Activated CD4-positive, alpha-beta T cell treated with anti-CD3 and anti-CD28 coated beads, Interleukin-2, amount 50 U/mL, for 48 hours (primary cell): ENCODE data around the gene LEF1.

Source experiments
- DNase-seq, 2 experiments: peaks; one replicate each; pipeline ENCODE4 v3.0.0-alpha.2; 2020

The LEF1 gene

GRCh38 chr4:108168671-108169523 lies at the start of gene LEF1:
LEF1 (minus strand) TSS chr4:108168932; CDS start chr4:108167767, 1,165 bp downstream.
- peak; percentile 72 to 77 for DNase-seq

DNA sequence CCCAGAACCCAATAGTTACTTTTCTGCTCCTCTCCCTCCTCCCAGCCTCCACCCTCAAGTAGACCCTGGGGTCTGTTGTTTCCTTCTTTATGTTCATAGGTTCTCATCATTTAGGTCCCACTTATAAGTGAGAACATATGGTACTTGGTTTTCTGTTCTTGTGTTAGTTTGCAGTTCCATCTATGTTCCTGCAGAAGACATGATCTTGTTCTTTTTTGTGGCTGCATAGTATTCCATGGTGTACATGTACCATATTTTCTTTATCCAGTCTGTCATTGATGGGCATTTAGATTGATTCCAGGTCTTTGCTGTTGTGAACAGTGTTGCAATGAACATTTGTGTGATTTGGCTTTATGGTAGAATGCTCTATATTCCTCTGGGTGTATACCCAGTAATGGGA lies 47.8 kb upstream of the LEF1 start:
- no peak for DNase-seq

DNA sequence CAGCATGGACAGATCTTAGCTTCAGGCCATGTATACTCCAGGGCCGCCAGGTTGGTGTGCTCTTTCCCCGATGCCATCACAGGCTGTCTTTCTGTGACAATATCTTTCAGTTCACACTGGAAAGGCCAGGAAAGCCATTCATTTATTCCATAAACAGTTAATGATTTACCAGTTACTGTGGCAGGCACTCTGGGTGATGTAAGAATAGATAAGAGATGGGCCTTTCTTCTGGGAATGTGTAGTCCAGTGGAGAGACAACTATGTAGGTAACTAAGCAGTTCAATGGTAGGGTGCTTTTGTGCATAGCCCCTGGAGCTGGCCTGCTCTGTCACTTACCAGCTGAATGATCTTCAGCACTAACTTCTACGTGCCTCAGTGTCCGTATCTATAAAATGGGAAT lies 46.3 kb upstream of the LEF1 start:
- DNase-seq: no peak

DNA sequence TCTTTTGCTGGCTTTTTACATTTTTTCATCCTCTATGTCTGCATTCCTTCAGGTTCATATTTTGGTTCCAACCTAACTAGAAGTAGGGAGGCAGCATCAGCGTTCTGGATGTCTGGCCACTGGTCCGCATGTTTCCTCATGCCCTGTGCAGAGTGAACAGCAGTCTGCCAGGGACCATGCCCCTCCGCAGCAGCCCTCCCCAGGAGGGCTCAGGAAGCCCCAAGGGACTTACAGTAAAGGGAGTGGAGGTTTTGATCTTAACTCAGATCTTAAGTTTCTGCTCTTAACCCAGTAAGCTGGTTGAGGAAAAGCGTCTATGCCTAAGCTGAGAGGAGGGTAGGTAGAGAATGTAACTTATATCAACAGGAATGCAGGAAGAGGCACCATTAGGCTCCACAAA lies 45.0 kb upstream of the LEF1 start:
- DNase-seq: no peak

- DNase-seq: no peak
These were observed 44.6 kb upstream of the LEF1 start for GRCh38 chr4:108213308-108213707.

GRCh38 chr4:108210989-108211835 lies 42.5 kb upstream of the LEF1 start:
- DNase-seq: no peak

DNA sequence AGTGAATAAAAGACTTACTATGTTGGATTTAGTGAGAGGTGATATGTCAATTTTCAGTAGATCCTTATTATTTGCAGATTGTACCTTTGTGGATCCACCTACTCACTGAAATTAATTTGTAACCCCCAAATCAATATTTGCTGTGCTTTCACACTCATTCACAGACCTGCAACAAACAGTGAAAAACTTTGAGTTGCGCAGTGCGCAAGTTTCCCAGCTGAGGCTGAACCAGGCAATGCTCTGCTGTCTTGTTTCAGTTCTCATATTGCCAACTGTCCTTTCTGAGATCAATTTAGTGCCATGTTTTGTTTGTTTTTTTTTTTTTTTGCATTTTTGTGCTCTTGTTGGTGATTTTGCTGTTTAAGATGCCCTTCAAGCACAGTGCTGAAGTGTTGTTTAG lies 40.8 kb upstream of the LEF1 start:
- no peak for DNase-seq

DNA sequence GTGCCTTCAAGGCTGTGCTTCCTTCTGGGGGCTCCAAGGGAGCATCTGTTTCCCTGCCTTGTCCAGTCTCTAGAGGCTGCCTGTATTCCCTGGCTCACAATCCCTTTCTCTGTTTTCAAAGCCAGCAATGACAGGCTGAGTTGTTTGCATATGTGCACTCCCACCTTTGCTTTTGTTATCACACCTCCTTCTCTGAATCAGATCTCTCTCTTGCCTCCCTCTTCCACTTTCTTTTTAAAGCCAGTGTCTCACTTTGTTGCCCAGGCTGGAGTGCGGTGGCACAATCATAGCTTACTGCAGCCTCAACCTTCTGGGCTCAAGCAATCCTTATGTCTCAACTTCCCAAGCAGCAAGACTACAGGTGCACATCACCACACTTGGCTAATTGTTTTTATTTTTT lies 37.1 kb upstream of the LEF1 start:
- DNase-seq: peak in 1 of 2 experiments; percentile 11

DNA sequence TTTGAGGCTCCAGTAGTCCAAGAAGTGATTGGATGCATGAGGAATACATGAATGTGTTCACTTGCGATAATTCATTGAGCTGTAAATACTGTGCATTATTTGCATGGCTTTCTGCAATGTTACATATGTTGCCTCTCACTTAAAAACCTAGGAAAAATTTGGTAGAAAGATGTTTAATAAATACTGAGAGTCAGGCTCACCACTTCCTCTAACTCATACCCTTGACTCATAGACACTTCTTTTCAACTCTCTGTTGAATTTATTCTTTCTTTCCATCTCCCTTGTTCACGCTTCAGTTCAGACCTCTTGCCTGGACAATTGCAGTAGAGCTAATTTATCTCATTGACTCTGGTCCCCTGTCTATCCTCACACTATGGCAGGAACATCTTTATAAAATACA lies 35.8 kb upstream of the LEF1 start:
- DNase-seq: no peak

- DNase-seq: no peak
These were observed 34.6 kb upstream of the LEF1 start for GRCh38 chr4:108203377-108203776.

DNA sequence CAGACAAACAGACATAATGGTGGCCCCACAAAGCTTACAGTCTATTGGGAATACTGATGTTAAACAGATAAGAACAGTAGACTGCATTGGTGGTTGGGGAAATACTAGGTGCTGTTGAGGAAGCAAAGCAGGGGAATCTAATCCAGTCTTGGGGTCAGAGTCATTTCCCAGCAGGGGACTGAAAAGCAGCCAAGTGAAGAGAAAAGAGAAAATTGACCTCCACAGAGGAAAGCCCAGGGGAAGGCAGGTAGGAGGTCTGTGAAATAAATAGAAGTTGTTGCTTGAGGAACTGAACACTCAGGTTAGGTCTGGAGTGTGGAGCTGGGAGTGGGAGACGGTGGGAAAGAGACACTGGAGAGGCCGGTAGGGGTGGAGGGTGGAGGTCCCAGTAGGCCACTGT lies 33.0 kb upstream of the LEF1 start:
- DNase-seq: no peak

GRCh38 chr4:108199881-108200280 lies 31.1 kb upstream of the LEF1 start:
- no peak for DNase-seq

DNA sequence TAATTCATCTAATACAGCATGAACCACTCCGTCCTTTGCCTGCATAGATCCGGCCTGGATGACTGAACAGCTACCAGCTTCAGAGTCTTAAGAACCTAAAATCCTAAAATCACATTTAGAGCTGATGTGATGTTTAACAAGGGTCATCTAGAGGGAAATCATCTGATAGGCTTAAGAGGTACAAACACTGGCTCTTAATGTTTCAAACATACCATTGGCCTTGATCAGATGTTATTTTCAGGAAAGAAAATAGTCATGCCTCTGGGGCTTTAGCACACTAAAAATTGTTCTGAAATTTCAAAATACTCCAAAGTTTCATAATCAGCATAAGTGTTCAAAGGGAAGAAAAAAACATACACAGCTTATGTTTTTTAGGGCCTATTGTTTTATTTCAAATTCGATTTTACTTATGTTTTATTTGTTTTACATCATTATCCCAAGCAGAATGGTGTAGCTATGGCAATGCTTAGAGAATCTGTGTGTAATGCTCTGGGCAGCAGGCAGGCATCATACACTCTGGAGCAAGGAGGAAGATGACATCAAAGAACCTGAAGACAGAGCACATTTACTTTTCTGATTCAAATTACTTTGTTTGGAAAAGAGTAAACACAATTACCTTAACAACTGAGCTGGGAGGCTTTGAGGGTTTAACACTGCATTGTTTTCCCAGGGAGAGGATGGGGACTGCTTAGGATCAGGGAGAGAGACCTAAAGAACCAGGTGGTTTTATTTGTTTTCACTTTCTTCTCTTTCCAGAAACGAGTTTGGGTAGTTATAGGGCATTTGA lies 25.3 kb upstream of the LEF1 start:
- no peak for DNase-seq

- DNase-seq: no peak
These were observed 24.2 kb upstream of the LEF1 start for GRCh38 chr4:108192935-108193334.

DNA sequence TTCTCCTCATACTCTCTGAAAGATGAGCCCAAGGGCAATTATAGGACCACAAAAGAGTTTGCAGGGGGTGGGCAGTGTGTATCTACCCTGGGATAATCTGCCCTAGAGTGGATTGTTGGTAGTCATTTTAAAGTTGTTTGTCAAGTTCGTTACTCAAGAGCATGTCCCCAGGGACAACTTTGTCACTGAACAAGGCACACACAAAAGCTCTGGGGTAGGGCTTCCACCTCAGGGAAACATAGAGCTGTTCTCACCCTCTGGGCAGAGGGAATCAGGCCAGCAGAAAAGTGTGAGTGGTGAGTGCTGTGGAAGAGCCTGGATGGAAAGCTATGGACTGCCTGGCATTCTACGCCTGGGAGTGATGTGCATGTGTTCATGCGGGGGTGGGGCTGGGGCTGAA lies 23.3 kb upstream of the LEF1 start:
- no peak for DNase-seq

GRCh38 chr4:108191269-108191914 lies 22.7 kb upstream of the LEF1 start:
- no peak for DNase-seq

GRCh38 chr4:108188770-108189169 lies 20.0 kb upstream of the LEF1 start:
- no peak for DNase-seq

DNA sequence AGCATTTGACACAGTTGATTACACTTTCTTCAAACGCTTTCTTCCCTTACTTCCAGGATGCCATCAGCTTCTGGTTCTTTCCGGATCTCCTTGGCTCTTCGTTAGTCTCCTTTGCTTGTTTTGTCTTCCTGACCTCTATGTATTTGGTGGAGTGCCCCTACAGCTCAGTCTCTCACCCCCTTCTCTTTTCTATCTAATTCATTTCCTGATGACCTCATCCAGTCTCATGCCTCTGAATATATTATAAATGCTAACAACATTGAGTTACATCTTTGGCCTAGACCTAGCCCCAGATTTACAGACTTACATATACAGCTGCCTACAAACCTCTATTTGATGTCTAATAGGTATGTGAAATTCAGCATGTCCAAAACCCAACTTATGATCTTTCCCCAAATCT lies 16.5 kb upstream of the LEF1 start:
- DNase-seq: no peak

DNA sequence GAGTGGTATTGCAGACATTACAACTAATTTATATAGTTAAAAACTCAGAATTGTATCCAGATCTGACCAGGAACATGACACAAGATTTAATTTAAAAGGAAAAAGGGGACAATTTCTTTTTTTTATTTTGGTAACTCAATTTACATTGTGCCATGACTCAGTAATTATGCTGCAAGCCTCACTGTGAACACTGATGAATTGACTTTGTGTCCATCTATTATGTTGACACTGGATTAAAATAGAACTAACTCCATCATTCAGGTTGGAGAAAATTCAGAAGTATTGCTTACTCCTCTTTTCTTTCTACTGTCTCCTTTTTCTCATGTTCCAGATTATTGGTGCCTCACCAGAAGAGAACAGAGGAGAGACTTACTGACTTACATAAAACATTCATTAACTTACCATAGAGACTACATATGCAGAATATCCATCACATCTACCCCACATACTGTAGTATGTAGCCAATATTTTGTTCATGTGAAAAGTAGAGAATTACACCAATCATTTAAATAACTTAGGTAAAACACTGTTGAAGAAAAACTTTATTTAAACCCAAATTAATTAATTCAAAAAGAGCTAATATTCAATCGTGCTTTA lies 15.8 kb upstream of the LEF1 start:
- no peak for DNase-seq

GRCh38 chr4:108181704-108182103 lies 13.0 kb upstream of the LEF1 start:
- no peak for DNase-seq

DNA sequence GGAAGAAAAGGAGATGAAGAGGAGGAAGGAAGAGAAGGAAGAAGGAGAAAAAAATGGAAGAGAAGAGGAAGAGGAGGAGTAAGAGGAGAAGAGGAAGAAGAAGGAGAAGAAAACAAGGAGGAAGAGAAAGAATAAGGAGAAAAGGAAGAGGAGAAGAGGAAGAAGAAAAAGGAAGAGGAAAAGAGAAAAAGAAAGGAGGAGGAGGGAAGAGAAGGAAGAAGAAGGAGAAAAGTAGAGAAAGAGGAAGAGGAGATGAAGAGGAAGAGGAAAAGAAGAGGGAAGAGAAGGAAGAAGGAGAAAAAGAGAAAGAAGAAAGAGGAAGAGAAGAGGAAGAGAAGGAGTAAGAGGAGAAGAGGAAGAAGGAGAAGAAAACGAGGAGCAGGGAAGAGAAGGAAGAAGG lies 11.8 kb upstream of the LEF1 start:
- DNase-seq: no peak

DNA sequence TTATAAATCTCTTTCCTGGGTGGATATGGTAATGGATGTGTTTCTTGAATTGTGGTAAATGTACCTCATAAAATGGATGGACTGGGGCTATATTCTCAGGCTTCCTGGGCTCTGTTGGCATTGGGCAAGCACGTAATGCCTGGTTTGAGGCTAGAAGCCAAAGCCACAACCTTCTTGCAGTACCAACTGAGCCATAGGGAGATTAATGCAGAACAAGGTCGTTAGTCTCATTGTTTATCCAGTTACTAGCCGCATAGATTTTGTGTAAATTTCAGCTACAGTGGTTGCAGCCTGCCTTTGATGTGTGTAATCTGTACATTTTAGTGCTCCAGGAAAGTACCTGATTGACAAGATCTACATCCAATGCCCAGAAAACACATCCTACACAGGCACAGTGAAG lies 7.2 kb upstream of the LEF1 start:
- no peak for DNase-seq
